H9 (cell line): Measurements from ENCODE around the gene EDA. TPM values are rescaled to one million over a fixed set of nuclear protein-coding genes. Genes with fewer than 3 reads are reported as not detected.

Source experiments
- DNase-seq: peaks from one replicate; pipeline ENCODE4 v3.0.0-alpha.2; 2017
- H2AFZ ChIP-seq: one replicate; pipeline ENCODE4 v1.6.1; 2013; ENCODE audit warnings: mild to moderate bottlenecking, low read length, control low read depth, moderate library complexity
- H2AK5ac ChIP-seq: 2 replicates; pipeline ENCODE4 v1.6.1; 2013; ENCODE audit warnings: low read length, control low read depth, mixed read lengths; ENCODE audit not compliant: insufficient read length
- H2BK120ac ChIP-seq: one replicate; pipeline ENCODE4 v1.6.1; 2013; ENCODE audit warnings: low read depth, mild to moderate bottlenecking, low read length, control low read depth, inconsistent platforms; ENCODE audit not compliant: poor library complexity, severe bottlenecking
- H2BK12ac ChIP-seq: 2 replicates; pipeline ENCODE4 v1.6.1; 2013; ENCODE audit warnings: low read length, control low read depth, mixed read lengths, low read depth; ENCODE audit not compliant: insufficient read length
- H2BK15ac ChIP-seq: 2 replicates; pipeline ENCODE4 v1.6.1; 2013; ENCODE audit warnings: low read depth, low read length, control low read depth
- H2BK20ac ChIP-seq: one replicate; pipeline ENCODE4 v1.6.1; 2013; ENCODE audit warnings: low read depth, mild to moderate bottlenecking, low read length, control low read depth, inconsistent platforms; ENCODE audit not compliant: poor library complexity, severe bottlenecking
- H2BK5ac ChIP-seq: 2 replicates; pipeline ENCODE4 v1.6.1; 2013; ENCODE audit warnings: low read length, control low read depth, mixed read lengths; ENCODE audit not compliant: insufficient read length
- H3K14ac ChIP-seq: 2 replicates; pipeline ENCODE4 v1.6.1; 2013; ENCODE audit warnings: low read length, control low read depth; ENCODE audit not compliant: insufficient read depth
- H3K18ac ChIP-seq: 2 replicates; pipeline ENCODE4 v1.6.1; 2013; ENCODE audit warnings: low read depth, mild to moderate bottlenecking, mixed read lengths, low read length, control low read depth; ENCODE audit not compliant: insufficient read length
- H3K23ac ChIP-seq: 2 replicates; pipeline ENCODE4 v1.6.1; 2013; ENCODE audit warnings: low read length, control low read depth, mixed read lengths, low read depth; ENCODE audit not compliant: insufficient read length
- H3K23me2 ChIP-seq: 2 replicates; pipeline ENCODE4 v1.6.1; 2013; ENCODE audit warnings: low read depth, mild to moderate bottlenecking, mixed read lengths, low read length, control low read depth; ENCODE audit not compliant: insufficient read length, poor library complexity, severe bottlenecking
- H3K27ac ChIP-seq: 2 replicates; pipeline ENCODE4 v1.5.1; 2013; ENCODE audit warnings: low read length, control low read depth, mixed read lengths, low read depth; ENCODE audit not compliant: insufficient read length
- H3K27me3 ChIP-seq: 2 replicates; pipeline ENCODE4 v1.6.1; 2013; ENCODE audit warnings: low read length, control low read depth, inconsistent platforms; ENCODE audit not compliant: insufficient read depth
- H3K4ac ChIP-seq: 2 replicates; pipeline ENCODE4 v1.6.1; 2013; ENCODE audit warnings: low read depth, mild to moderate bottlenecking, control low read depth, inconsistent platforms, low read length, moderate library complexity
- H3K4me1 ChIP-seq: 2 replicates; pipeline ENCODE4 v1.6.1; 2013; ENCODE audit warnings: low read length, control low read depth, inconsistent platforms; ENCODE audit not compliant: insufficient read depth
- H3K4me2 ChIP-seq: 2 replicates; pipeline ENCODE4 v1.6.1; 2013; ENCODE audit warnings: low read length, control low read depth, mixed read lengths; ENCODE audit not compliant: insufficient read length, insufficient read depth
- H3K56ac ChIP-seq: 2 replicates; pipeline ENCODE4 v1.6.1; 2013; ENCODE audit warnings: low read depth, mild to moderate bottlenecking, mixed read lengths, low read length, control low read depth; ENCODE audit not compliant: insufficient read length
- H3K79me1 ChIP-seq: 2 replicates; pipeline ENCODE4 v1.6.1; 2013; ENCODE audit warnings: low read depth, mild to moderate bottlenecking, moderate library complexity, low read length, control low read depth, inconsistent platforms; ENCODE audit not compliant: insufficient read depth, poor library complexity, severe bottlenecking
- H3K79me2 ChIP-seq: 2 replicates; pipeline ENCODE4 v1.6.1; 2013; ENCODE audit warnings: low read length, control low read depth, inconsistent platforms; ENCODE audit not compliant: insufficient read depth
- H3K9ac ChIP-seq: 2 replicates; pipeline ENCODE4 v1.6.1; 2013; ENCODE audit warnings: low read length, control low read depth, mixed read lengths; ENCODE audit not compliant: insufficient read length; ENCODE audit errors: extremely low read depth
- H3K9me3 ChIP-seq: one replicate; pipeline ENCODE4 v1.6.1; 2013; ENCODE audit warnings: low read depth, low read length, inconsistent platforms; ENCODE audit not compliant: control insufficient read depth
- H3T11ph ChIP-seq: one replicate; pipeline ENCODE4 v1.6.1; 2013; ENCODE audit warnings: mild to moderate bottlenecking, low read length, control low read depth, inconsistent platforms
- H4K20me1 ChIP-seq: one replicate; pipeline ENCODE4 v1.6.1; 2013; ENCODE audit not compliant: control insufficient read depth, insufficient read length, insufficient read depth
- H4K5ac ChIP-seq: 2 replicates; pipeline ENCODE4 v1.6.1; 2013; ENCODE audit warnings: low read depth, mild to moderate bottlenecking, mixed read lengths, low read length, control low read depth; ENCODE audit not compliant: insufficient read length
- H4K8ac ChIP-seq: replicated peaks from 2 replicates; pipeline ENCODE4 v1.6.1; 2013; ENCODE audit warnings: low read length, control low read depth, mixed read lengths, low read depth; ENCODE audit not compliant: insufficient read length
- H4K91ac ChIP-seq: 2 replicates; pipeline ENCODE4 v1.6.1; 2013; ENCODE audit warnings: low read depth, mild to moderate bottlenecking, moderate library complexity, mixed read lengths, low read length, control low read depth; ENCODE audit not compliant: insufficient read length
- H3K27ac Mint-ChIP-seq, 3 experiments: 2 replicates in 2 of 3; 3 replicates in 1 of 3; pipeline ENCODE4 v1.8.0; 2020 to 2021; ENCODE audit warnings: mixed read lengths in 3 of 3, mild to moderate bottlenecking in 1 of 3, moderate library complexity in 1 of 3
- H3K27me3 Mint-ChIP-seq: 2 replicates; pipeline ENCODE4 v1.8.0; 2021; ENCODE audit warnings: low read depth, mild to moderate bottlenecking, moderate library complexity, mixed read lengths
- H3K36me3 Mint-ChIP-seq, 3 experiments: 2 replicates in 2 of 3; 3 replicates in 1 of 3; pipeline ENCODE4 v1.8.0; 2020 to 2021; ENCODE audit warnings: low read depth in 3 of 3, mixed read lengths in 3 of 3; ENCODE audit not compliant: insufficient read depth in 1 of 3
- H3K4me1 Mint-ChIP-seq, 2 experiments: 2 replicates each; pipeline ENCODE4 v1.8.0; 2020; ENCODE audit warnings: mixed read lengths in 2 of 2
- H3K4me3 Mint-ChIP-seq, 2 experiments: 2 replicates in 1 of 2; 3 replicates in 1 of 2; pipeline ENCODE4 v1.8.0; 2020 to 2021; ENCODE audit warnings: mild to moderate bottlenecking in 2 of 2, mixed read lengths in 2 of 2, moderate library complexity in 1 of 2
- H3K9me3 Mint-ChIP-seq, 2 experiments: 2 replicates in 1 of 2; 3 replicates in 1 of 2; pipeline ENCODE4 v1.8.0; 2020; ENCODE audit warnings: mild to moderate bottlenecking in 2 of 2, mixed read lengths in 2 of 2, moderate library complexity in 1 of 2
- WGBS: extraction: QIAGEN DNeasy Blood & Tissue Kit; methylation state at CpG from one replicate; pipeline ENCODE4 v1.1.7; 2013; ENCODE audit warnings: missing lambda C conversion rate, low lambda C conversion rate, mixed read lengths; ENCODE audit not compliant: insufficient read length; ENCODE audit errors: extremely low coverage; 5-methylcytosine and 5-hydroxymethylcytosine counted together
- total RNA-seq: library from RNA; stranded (reverse); gene quantifications from 2 replicates; pipeline ENCODE4 v1.2.1, GENCODE V29; 2021
- TF ChIP-seq, protein P1 (sequence below): fragments of 200-600 bp; sonication (generic); conservative IDR thresholded peaks from 3 replicates; pipeline ENCODE4 v1.8.0; 2021; ENCODE audit warnings: antibody characterized with exemption, mild to moderate bottlenecking

Gene EDA
- total RNA-seq, 1 experiment from 2014 or later: 7.7 TPM

DNA sequence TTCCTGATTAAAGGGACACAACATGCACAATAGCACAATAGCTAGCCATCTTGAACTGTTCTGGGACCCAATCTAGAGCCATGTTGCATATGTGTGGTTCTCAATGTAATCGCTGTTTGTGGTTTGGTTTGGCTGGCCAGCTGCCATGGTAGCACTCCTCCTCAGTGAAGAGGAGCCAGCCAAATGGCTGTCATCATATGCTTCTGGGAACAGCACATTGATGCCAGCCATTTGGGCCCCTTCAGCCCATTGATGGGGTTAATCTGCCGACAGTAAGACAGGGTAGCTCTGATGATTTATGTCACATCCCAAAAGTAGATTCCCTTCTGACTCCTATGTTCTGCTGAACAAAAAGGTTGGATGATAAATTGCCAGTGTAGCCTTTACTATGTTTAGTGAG lies 385.4 kb downstream of the EDA start:
- H2BK20ac ChIP-seq: no peak overlapping the region
- no peak overlapping the region for H3T11ph ChIP-seq
- H2AK5ac ChIP-seq: no peak overlapping the region
- Mint-ChIP-seq H3K27ac (no peak overlapping the region), H3K9me3 (peaks cover 60 to 66% of the 10 kb centered on the region in 2 experiments), H3K4me1 (no peaks in the 10 kb centered on the region), H3K36me3 (peaks cover 17 to 24% (median 24%) of the 10 kb centered on the region in 3 experiments), H3K4me3 (no peak overlapping the region), H3K27me3 (no peaks in the 10 kb centered on the region; the same call in 1 of the 2 replicates)
- no peak for DNase-seq
- H4K91ac ChIP-seq: no peak overlapping the region
- no peak overlapping the region for H2AFZ ChIP-seq
- no peak overlapping the region for H3K23ac ChIP-seq
- H3K9ac ChIP-seq: no peak overlapping the region
- no peak overlapping the region for H3K4ac ChIP-seq
- no peaks in the 10 kb centered on the region for H3K79me2 ChIP-seq
- TF ChIP-seq, protein P1, sequence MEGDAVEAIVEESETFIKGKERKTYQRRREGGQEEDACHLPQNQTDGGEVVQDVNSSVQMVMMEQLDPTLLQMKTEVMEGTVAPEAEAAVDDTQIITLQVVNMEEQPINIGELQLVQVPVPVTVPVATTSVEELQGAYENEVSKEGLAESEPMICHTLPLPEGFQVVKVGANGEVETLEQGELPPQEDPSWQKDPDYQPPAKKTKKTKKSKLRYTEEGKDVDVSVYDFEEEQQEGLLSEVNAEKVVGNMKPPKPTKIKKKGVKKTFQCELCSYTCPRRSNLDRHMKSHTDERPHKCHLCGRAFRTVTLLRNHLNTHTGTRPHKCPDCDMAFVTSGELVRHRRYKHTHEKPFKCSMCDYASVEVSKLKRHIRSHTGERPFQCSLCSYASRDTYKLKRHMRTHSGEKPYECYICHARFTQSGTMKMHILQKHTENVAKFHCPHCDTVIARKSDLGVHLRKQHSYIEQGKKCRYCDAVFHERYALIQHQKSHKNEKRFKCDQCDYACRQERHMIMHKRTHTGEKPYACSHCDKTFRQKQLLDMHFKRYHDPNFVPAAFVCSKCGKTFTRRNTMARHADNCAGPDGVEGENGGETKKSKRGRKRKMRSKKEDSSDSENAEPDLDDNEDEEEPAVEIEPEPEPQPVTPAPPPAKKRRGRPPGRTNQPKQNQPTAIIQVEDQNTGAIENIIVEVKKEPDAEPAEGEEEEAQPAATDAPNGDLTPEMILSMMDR: no peak
- H3K4me2 ChIP-seq: no peak overlapping the region
- no peaks in the 10 kb centered on the region for H3K4me1 ChIP-seq
- H3K18ac ChIP-seq: no peak overlapping the region
- H3K14ac ChIP-seq: no peak overlapping the region
- no peak overlapping the region for H2BK5ac ChIP-seq
- no peaks in the 10 kb centered on the region for H3K79me1 ChIP-seq
- H2BK15ac ChIP-seq: no peak overlapping the region
- peaks cover 13% of the 10 kb centered on the region for H3K9me3 ChIP-seq
- H4K8ac ChIP-seq: no peak overlapping the region
- no peak overlapping the region for H4K5ac ChIP-seq
- H2BK120ac ChIP-seq: no peak overlapping the region
- no peak overlapping the region for H2BK12ac ChIP-seq
- no CpG with 5 or more reads among the region's 2 CpGs for WGBS
- no peaks in the 10 kb centered on the region for H3K23me2 ChIP-seq
- H3K56ac ChIP-seq: no peak overlapping the region
- no peak overlapping the region for H3K27ac ChIP-seq
- H4K20me1 ChIP-seq: no peaks in the 10 kb centered on the region
- no peaks in the 10 kb centered on the region for H3K27me3 ChIP-seq
